ENCODE data around the gene HOXC6. TPM values are rescaled to one million over a fixed set of nuclear protein-coding genes. Genes with fewer than 3 reads are reported as not detected.

The HOXC6 gene
- total and polyA plus RNA-seq, 8 donors, result 0.46 to 2.0 (median 1.0) TPM; not detected in 5

DNA sequence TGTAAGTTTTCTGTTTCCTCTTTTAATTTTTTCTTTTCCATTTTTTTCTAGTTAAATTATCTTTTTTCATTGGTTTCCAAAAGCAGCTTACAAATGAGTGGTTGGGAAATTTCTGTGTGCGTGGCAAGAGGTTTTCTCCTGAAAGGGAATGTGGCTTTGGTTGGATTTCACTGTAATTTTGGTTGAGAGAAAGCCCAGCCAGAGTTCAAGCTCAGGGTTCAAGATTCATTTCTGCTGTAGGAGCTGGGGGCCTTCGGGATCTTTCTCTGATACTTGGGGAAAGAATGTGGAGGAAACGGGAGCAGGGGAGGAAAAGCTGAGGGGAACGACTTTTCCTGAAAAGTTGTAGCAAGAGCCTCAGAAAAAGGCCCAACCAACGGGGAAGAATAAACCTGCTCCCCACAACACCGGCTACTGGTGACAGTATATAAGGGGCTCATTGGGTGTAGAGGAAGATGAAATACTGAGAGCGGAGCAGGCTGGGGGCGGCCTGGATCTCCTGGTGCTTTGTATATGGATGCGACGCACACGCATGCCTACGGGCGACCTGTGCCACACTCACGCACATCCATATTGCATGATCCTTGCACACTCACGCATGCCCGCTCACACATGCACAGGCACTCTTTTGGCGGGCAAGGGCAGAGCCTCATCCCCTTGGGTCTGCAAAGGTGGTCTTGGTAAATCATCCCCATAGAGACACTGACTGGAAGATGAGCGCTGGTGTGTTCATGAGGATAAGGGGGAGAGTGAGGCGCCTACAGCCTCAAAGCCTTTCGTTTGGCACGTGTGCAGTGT, 41.4 kb upstream of the HOXC6 start:
- Histone ChIP-seq H3K27me3 (peaks cover 91 to 100% (median 100%) of the 10 kb centered on the region in 3 donors), H3K27ac (no peak overlapping the region), H3K36me3 (no peaks in the 10 kb centered on the region), H3K4me3 (no peak overlapping the region), H3K4me1 (peaks cover 15 to 42% (median 33%) of the 10 kb centered on the region in 4 donors), H3K9me3 (peaks cover 0 to 15% (median 1%) of the 10 kb centered on the region in 4 donors)
- no peak for DNase-seq
- TF ChIP-seq, protein P1, sequence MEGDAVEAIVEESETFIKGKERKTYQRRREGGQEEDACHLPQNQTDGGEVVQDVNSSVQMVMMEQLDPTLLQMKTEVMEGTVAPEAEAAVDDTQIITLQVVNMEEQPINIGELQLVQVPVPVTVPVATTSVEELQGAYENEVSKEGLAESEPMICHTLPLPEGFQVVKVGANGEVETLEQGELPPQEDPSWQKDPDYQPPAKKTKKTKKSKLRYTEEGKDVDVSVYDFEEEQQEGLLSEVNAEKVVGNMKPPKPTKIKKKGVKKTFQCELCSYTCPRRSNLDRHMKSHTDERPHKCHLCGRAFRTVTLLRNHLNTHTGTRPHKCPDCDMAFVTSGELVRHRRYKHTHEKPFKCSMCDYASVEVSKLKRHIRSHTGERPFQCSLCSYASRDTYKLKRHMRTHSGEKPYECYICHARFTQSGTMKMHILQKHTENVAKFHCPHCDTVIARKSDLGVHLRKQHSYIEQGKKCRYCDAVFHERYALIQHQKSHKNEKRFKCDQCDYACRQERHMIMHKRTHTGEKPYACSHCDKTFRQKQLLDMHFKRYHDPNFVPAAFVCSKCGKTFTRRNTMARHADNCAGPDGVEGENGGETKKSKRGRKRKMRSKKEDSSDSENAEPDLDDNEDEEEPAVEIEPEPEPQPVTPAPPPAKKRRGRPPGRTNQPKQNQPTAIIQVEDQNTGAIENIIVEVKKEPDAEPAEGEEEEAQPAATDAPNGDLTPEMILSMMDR (IDR thresholded peaks at IDR 0.05), result no peak
- TF ChIP-seq POLR2AphosphoS5 (IDR thresholded peaks at IDR 0.05), result no peak
- no peak for TF ChIP-seq EP300 (IDR thresholded peaks at IDR 0.05)
- no peak for TF ChIP-seq POLR2A (IDR thresholded peaks at IDR 0.05)
- WGBS, 5 donors, result 19 to 25% (median 22%) methylated on average over 11 to 21 of the region's 21 CpGs
- intact Hi-C loops (cut with DNase I; ENCODE audit: low total_unique reads), result no loop called here

DNA sequence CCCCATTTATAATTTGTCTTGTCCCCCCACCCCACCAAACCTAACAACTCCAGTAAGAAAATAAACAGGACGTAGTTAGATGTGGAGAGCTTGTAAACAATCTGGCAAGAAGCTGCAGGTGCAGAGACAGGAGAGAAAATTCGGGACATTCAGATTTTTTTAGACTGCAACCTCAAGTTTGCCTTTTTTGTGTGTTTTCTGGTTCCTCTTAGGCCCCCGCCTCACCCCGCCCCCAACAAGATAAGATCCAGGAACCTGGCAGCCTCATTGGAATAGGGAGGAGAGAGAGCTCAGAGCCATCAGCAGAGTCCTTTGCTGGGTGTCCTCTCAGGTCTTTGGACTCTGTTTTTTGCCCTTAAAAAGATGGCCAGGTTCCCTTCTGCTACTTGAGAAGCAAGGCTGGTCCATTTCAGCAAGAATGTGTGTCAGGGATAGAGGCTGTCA, 40.4 kb upstream of the HOXC6 start:
- Histone ChIP-seq H3K27me3 (peaks cover 89 to 100% (median 100%) of the 10 kb centered on the region in 3 donors), H3K4me1 (peaks cover 15 to 42% (median 33%) of the 10 kb centered on the region in 4 donors), H3K9me3 (peaks cover 0 to 11% (median 0%) of the 10 kb centered on the region in 4 donors), H3K36me3 (no peaks in the 10 kb centered on the region), H3K4me3 (no peak overlapping the region), H3K27ac (no peak overlapping the region)
- TF ChIP-seq, protein P1 (IDR thresholded peaks at IDR 0.05), result no peak
- TF ChIP-seq EP300 (IDR thresholded peaks at IDR 0.05) (no peak), POLR2A (IDR thresholded peaks at IDR 0.05) (no peak), POLR2AphosphoS5 (IDR thresholded peaks at IDR 0.05) (no peak)
- intact Hi-C loops (cut with DNase I; ENCODE audit: low total_unique reads), result no loop called here
- 7 to 23% (median 10%) methylated on average over 4 of the region's 4 CpGs for WGBS, 5 donors
- no peak for DNase-seq

DNA sequence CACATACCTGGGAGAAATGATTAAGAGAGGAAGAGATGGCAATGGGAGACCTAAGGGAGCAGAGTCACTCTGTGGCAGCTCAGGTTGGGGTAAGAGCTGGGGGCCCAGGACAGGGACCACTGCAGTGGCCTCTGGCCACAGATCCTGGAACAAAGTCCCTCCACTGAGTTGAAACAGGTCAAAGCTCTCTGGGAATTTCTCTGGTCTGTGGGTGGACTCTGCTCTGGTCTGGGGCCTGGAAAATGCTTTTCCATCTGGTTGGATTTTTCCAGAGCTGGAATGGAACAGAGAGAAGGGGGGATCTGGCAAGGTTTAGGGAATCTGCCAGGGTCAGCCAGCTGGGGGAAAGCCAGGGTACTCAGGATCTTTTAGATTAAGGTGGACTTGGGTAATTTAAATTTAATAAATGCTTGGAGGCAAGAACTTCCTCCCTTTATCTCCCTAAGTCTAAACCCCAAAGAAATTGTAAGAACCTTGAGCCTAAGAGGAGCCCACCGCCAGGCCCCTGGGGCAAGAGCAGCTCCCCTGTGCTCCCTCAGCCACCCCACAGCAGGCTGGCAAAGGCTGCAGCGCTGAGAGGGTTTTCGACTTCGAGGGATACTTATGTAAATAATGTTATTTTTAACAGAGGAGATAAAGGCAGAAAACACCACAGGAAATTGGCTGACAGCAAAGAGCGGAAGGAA, 39.6 kb upstream of the HOXC6 start:
- Histone ChIP-seq H3K9me3 (peaks cover 0 to 11% (median 0%) of the 10 kb centered on the region in 4 donors), H3K36me3 (no peaks in the 10 kb centered on the region), H3K4me3 (no peak overlapping the region), H3K27me3 (peaks cover 87 to 100% (median 100%) of the 10 kb centered on the region in 3 donors), H3K4me1 (peaks cover 15 to 38% (median 33%) of the 10 kb centered on the region in 4 donors), H3K27ac (no peak overlapping the region)
- no peak for TF ChIP-seq EP300 (IDR thresholded peaks at IDR 0.05)
- TF ChIP-seq POLR2AphosphoS5 (IDR thresholded peaks at IDR 0.05), result no peak
- TF ChIP-seq, protein P1 (IDR thresholded peaks at IDR 0.05), result no peak
- no peak for TF ChIP-seq POLR2A (IDR thresholded peaks at IDR 0.05)
- 3 to 13% (median 5%) methylated on average over 5 of the region's 5 CpGs for WGBS, 5 donors
- intact Hi-C loops (cut with DNase I; ENCODE audit: low total_unique reads), result no loop called here
- DNase-seq, result no peak

Data from stomach (tissue), 9 donors.